A673 (cell line): ENCODE results near the gene ADAMTSL3.

Source experiments
- CTCF ChIP-seq: fragments of 300-800, 200-600 bp; sonication (generic); conservative IDR thresholded peaks from 2 replicates; pipeline ENCODE4 v1.5.1; 2017; ENCODE audit warnings: low read depth, mild to moderate bottlenecking, antibody characterized with exemption, low read length, moderate library complexity, mixed read lengths
- EZH2 ChIP-seq: fragments of 200-600 bp; sonication (generic); IDR thresholded peaks from 2 replicates; pipeline ENCODE4 v1.6.1; 2017; ENCODE audit warnings: borderline replicate concordance, low read depth, mild to moderate bottlenecking, mixed read lengths, antibody characterized with exemption, low read length; ENCODE audit not compliant: poor library complexity, severe bottlenecking

- TF ChIP-seq EZH2 (no peak), CTCF (no peak)
Observed at GRCh38 chr15:83905556-83906273, 251.8 kb downstream of the ADAMTSL3 start.
